NCI-H1436 (cell line): ENCODE data around the gene RAB5IF.
"Not testable (repeated sequence)": the region's sequence is repeated elsewhere in the genome, so short reads cannot be mapped to it uniquely, and the experiment has no call there.

Source experiments
- DNase-seq: peaks from one replicate; lab custom pipeline; 2025; lab: John Stamatoyannopoulos, UW

Gene RAB5IF

DNA sequence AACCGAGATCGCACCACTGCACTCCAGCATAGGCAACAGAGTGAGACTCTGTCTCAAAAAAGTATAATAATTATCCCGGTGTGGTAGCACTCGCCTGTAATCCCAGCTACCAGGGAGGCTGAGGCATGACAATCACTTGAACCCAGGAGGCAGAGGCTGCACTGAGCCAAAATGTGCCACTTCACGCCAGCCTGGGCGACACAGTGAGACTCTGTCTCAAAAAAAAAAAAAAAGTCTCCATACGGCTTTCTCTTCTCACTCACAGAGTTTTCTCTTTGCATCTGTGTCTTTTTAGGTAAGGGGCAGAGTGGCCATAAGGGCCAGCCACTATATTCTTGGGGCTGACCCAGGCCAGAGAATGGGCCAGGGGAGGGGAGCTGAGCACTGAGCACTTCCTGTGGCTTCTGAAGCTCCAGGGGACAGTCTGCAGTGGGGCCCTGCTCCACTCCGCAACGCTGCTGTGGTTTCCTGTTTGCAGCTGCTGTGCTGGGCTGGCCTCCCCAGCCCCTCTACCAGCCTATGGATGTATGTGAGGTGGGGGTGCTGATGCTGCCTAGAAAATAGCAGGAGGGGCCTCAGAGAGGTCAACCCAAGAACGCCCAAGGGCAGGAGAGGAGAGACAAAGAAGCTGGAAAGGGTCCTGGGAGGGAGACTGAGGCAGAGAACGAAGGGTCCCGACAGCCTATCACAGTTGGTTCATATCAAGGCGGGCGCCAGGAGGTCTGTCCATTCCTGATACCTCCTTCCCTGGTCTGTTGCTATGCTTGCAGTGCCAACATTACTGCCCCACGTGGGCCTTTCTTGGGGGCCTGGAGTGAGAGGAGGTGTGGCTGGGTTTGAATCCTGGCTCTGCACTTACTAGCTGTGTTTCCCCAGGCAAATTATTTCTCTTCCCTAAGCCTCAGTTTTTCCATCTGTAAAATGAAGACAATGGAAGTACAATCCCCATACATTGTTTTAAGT, 24.4 kb downstream of the RAB5IF start:
- no peak for DNase-seq

DNA sequence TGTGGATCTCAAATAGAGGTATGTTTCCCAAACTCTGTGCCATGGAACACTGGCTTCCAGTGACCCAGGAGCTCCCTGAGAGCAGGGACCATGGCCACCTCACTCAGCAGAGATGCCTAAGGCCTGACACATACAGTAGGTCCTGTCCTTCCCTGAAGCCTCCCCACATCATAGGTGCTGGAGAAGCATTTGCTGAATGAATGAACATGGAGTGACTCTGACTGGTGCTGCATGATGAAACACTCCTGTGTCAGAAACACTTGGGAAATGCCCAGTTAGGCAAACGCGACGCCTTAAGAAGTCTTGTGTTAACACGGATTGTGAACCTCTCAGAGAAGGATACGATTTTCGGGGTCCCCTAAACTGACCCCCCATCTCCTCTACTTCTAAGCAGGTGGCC, 26.1 kb downstream of the RAB5IF start:
- no peak for DNase-seq

DNA sequence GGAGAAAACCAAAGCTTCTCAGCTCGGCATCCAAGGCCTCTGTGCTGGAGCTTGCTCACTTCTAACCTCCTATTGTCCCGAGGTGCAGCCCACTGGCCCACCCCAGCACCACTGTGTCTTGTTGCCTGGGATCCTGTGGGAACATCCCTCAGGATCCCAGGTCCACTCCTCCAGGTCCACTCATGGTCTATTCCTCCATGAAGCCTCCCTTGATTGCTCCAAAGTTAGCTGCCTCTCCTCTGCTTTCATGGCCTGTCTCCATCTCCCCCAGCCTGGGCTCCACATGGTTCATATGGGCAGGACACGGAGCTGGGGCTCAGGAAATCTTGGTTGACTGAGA, 26.5 kb downstream of the RAB5IF start:
- no peak for DNase-seq

DNA sequence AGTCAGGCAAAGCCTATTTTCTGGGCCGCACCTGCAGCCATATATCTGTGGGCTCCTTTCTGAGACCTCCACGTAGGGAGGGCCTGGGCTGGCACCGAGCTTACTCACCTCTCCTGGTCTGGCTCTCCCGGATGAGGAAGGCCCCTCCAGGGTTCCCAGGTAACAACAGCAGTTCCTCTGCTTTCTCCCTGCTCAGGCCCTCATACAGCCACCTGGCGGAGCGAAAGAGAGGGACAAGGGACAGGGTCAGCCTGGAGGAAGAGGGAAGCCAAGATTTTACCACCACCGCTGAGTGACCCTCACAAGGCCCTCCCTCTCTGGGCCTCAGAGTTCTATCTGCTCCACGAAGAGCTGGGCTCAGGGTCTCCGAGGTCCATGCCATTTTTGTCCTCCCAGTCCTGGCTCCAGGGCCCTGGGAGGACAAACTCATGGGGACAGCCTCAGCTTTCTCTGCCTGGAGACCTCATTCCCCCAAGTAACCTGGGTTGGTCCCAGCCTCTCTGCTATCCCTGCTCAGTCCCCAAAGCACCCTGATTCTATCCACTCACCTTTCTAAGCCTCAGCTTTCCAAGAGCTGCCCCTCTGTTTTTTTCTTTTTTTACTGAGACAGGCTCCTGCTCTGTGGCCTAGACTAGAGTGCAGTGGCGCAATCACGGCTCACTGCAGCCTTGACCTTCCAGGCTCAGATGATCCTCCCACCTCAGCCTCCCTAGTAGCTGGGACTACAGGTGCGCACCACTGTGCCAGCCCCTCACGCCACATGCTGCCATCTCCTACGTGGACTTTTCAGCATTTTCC, 27.1 kb downstream of the RAB5IF start:
- DNase-seq, result no peak

DNA sequence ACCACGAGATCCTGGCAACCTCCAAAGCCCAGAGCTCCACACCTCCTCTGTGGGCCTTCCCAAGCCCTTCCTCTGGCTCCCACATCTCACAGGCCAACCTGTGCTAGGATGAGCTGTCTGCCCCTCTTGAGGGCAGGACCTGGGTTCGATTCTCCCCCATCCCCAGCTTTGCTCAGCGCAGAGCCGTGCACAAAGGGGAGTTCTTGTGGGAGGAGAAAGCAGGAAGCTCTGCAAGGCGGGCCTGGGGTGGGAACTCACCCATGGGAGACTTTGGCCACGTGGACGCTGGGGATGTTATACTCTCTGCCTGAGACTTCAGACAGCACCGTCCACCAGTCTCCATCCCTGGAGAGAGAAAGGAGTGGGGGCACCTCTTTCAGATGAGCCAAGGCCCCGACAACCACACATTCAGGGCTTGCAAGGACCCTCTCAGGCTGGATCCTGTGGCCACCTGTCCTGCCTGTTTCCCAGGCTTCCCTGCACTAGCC, 27.8 kb downstream of the RAB5IF start:
- no peak for DNase-seq

DNA sequence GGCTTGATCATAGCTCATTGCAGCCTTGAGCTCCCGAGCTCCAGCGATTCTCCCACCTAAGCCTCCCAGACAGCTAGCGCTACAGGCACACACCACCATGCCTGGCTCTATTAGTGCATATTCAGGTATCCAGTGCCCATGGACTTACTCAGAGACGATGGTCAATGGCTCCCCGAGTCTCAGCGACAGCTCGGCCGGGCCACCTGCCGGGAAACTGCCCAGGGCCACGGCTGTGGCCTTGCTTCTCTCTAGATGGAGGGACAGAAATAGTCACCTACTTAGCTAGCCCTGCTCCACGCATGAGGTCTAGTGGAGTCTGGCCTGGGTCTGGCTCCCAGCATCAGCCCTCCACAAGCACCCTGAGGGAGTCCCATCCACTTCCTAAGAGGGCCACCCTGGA, 28.8 kb downstream of the RAB5IF start:
- no peak for DNase-seq

DNA sequence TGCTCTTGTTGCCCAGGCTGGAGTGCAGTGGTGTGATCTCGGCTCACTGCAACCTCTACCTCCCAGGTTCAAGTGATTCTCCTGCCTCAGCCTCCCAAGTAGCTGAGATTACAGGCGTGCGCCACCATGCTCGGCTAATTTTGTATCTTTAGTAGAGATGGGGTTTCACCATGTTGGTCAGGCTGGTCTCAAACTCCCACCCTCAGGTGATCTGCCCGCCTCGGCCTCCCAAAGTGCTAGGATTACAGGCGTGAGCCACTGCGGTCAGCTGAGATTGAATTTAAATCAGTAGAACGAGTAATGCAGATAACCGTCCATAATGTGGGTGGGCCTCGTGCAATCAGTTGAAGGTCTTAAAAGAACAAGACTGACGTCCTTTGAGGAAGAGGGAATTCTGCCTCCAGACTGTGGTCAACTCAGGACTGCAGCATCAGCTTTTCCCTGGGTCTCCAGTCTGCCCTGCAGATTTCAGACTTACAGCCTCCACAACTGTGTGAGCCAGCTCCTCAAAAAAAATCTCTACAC, 33.4 kb downstream of the RAB5IF start:
- not testable (repeated sequence) for DNase-seq

DNA sequence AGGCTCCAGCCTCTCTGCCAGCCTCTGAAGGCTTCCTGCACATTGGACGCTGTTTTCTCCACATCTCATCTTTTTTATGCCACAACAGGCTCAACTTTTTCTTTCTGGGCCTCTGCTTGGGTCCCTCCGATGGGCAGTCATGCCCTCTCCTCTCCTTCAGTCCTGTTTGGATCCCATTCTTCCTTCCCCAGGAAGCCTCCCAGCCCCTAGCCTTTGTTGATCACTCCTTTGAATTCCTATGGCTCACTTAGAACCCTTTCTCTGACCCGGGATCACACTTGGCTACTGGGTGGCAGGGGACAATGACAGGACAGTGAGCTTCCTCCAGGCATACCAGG, 35.9 kb downstream of the RAB5IF start:
- DNase-seq, result no peak

DNA sequence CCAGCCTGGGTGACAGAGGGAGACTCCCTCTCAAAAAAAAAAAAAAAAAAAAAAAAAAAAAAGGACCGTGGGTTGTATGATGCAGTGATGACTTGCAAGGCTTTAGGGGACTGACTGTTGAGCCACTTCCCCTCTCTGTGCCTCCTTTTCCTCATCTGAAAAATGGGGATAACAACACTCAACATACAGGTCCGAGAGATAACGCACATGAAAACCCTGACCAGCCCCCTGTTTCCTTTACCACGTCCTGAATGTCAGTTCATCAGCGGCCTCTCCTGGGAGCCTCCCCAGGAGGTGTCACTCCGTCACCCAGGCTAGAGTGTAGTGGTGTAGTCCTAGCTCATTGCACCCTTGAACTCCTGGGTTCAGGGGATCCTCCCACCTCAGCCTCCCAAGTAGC, 36.6 kb downstream of the RAB5IF start:
- no peak for DNase-seq

DNA sequence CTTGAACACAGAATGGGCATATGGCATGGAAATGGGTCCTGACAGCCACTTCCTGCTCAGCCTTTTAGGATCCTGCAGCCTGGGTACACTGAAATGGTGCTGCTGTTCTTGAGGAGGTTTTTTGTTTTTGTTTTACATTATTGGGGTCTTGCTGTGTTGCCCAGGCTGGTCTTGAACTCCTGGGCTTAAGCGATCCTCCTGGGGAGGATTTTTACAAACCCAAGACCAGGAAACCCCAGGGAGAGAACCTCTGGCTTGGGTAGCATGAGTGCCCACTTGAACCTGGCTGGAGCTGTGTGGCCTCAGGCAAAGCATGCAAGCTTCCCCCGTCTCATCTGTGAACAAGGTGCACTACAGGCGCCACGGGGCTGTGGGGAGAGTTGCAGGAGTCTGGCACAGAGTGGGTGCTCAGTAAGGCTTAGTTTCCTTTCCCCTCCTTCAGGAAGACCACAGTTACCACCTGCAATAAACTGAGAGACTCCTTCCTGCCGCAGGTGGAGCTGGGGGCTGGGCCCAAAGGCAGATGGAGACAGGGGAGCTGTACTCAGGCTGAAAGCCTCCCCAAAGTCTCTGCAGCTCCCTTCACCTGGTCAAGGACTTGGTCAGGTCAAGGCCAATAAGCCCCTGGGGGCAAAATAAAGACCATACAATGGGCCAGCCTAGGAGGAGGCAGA, 38.6 kb downstream of the RAB5IF start:
- no peak for DNase-seq

DNA sequence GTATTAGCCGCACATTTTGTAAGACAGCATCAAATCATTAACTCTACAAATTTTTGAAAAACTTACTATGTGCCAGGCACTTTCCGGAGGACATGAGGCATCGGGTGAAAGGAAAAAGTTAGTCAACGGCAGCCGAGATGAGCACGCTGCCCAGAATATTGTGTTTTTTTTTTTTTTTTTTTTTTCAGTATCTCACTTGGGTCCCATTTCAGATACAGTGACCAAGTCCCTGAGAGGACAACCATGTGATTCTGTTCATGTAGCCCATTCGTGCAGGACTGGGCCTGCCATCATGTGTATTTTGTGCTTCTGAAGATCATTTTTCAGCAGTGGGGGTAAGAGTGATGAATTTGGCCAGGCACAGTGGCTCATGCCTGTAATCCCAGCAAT, 39.1 kb downstream of the RAB5IF start:
- DNase-seq, result no peak

DNA sequence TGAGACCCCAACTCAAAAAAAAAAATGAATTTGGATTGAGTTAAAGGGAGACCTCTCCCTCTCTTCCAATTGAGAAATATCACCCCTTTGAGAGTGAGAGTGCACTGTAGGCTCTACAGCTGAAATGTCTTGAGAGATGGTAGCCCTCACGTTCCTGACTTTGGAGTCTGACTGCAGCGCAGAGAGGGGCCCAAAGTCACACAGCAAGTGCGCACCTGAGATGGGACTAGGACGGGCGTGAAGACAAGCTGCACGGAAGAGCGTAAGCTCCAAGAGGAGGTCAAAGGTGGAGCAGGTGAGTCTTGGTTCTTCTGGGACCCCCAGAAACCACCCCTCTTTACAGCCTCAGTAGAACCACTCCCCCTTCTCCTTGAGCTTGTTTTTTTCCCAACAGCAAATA, 39.8 kb downstream of the RAB5IF start:
- no peak for DNase-seq

DNA sequence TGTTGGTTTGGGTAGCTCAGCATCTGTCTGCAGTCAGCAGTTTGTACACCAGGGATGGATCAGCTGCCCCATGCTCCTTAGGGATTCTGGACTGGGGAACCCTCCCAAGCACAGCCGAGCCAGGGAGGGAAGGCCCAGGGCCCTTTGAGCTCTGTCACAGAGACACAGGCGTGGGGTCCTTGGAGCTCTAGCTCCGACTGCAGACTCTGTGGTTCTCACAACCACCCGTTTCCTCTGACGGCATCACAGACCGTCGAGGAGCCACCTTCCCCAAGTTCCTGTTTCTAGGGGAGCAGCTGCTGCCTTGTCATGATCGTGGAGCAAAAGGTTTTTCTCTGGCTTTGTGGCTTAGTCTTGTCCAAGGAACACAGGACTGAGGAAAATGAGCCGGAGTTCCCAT, 40.4 kb downstream of the RAB5IF start, which contains the start of gene SLA2:
SLA2 (minus strand) TSS at position 199 of the 400 bp plus-strand sequence. CDS start 4,861 bp downstream, outside the sequence.
- no peak for DNase-seq

DNA sequence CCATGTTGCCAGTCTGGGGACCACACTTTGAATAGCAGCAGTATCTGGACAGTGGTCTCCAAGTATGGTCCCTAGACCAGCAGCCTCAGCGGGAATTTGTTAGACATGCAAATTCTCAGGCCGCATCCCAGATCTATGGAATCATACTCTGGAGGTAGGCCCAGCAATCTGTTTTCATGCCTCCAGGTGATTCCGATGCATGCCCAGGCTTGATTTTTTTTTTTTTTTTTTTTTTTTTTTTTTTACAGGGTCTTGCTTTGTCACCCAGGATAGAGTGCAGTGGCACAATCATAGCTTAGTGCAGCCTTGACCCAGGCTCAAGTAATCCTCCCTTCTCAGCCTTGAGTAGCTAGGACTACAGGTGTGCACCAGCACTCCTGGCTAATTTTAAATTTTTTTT, 41.1 kb downstream of the RAB5IF start:
- DNase-seq, result no peak

DNA sequence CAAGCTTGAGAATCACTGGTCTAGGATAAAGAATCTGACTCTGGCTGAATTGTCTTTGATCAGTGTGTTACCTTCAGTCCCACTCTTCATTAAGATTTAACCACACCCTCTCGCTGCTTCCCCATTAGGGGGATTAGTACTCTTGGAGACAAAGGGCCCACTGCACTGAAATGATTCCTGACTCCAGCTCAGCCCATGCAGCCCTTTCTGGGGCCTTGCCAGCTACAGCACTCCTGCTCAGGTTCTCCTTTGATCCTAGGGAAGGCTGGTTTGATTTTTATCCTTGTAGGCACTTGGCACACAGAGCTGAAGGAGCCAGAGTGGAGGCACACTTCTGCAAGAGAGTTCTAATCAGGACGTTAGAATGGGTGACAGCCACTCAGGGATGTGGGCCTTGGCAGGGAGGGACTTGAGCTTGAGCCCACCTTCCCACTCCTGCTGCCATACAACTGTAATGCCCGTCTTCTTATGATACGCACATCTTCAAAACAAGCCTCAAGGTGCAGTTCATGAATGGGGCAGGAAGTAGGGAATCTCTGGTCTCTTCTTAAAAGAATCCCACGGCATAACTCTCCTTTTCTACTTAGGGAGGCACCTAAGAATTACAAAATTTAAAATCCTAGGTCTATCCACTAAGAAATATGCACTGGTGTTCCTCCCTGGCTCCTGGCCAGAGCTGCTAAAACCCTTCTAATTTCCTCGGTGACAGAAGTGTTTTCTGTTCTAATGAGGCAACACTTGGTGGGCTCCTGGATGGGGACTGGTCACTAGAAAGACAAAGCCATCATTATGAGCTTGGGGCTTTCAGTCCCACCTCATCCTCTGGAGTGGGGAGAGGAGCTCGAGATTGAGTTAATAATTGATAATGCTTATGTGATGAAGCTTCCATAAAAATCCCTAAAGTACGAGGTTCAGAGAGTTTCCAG, 41.9 kb downstream of the RAB5IF start:
- DNase-seq, result no peak

DNA sequence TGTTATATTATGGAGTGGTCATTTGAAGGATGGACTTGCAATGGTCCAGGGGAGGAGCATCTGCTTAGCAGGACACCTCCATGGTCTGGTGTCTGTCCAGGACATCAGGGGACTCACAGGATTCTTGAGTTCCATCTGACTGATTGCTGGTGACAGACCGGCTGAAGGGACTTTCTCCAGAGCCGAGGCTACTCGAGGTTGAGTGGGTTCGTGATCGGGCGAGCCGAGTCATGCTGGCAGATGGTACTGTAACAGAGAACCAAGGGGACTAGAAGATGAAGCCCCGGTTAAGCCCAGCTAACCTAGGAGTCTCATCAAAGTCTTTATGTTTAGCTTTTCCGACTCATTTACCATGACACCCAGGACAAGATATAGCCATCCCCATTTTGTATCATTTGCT, 47.9 kb downstream of the RAB5IF start:
- DNase-seq, result no peak

DNA sequence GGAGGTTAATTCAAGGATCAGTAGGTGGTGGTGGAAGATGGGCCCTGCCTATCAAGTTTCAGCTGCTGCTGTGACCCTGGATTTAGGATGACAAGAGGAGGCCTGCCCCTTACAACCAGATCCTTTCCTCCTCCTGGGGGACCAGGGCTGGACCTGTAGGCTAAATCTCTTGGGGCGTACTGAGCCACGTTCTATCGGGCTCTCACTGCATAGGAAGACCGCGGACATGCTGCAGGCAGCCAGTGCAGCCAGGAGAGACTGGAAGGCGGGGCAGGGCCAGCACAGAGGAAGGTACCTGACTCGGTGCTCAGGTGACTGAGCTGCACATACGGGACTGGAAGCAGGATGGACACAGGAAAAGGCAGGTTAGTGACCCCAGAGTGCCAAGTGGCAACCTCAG, 48.9 kb downstream of the RAB5IF start:
- no peak for DNase-seq

DNA sequence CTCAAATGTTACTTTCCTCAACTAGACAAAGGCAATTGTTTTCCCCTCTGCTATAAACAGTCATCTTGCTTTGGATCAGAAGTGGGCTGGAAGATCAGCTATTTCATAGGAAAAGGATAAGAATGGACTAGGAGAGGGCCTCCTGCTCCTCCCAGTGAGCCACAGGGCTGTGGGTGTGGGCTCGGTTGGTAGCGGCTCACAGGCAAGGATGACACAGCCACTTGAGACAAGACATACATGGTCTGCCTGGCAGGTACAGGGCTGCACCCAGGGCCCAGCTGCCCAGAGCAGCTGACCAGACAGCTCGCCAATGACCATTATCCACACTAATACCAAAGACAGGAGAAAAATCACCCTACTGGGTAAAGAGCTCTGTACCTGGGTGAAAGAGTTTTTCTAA, 49.4 kb downstream of the RAB5IF start:
- DNase-seq, result no peak

DNA sequence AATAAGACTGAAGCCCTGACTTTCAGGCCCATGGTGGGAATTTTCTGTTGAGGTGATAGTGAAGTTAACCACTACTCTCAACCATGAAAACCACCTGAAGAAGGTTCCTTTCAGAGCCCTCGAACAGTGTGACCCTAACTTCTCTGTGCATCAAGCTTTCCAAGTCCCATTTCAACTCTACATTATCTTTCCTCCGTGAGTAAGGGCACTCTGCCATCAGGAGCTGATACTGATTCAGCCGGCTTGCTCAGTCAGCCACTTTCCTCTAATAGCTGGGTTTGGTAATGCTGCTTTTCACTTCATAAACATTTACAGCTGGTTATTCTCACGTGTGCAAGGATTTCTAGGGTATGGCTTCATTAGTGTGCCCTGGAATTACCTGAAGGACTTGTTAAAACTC, 51.2 kb downstream of the RAB5IF start:
- no peak for DNase-seq

DNA sequence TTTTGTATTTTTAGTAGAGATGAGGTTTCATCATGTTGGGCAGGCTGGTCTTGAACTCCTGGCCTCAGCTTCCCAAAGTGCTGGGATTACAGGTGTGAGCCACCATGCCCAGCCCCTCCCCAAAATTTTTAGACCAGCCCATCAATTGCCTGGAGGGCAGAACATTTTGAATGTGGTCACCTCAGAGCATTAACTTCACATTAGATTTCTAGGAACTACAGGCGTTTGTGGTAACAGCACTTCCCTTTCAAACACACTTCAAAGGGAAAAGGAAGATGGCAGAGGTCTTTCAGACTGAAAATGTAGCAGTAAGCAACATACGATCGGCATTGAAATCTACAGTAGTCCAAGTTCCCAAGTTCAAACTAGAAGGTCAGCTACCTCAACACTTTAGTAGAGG, 52.7 kb downstream of the RAB5IF start:
- DNase-seq, result no peak
